HepG2 (cell line): ENCODE results near the gene ATRNL1. TPM values are rescaled to one million over a fixed set of nuclear protein-coding genes. Genes with fewer than 3 reads are reported as not detected.

ENCODE experiments used
- ATAC-seq: fragments of 200-7000 bp; cut with Tn5 transposase; 3 replicates; pipeline ENCODE4 v1.9.1; 2020; ENCODE audit warnings: mild to moderate bottlenecking, moderate library complexity
- BruUV-seq: library from RNA; stranded (reverse); fragments of 400-500 nt; replicated peaks from 2 replicates; lab custom pipeline; 2021; lab: Mats Ljungman, UMichigan
- CTCF ChIA-PET: fragments of 300-600 bp; formaldehyde crosslinking; extraction: SDS; loops from one replicate; lab custom pipeline; 2021; ENCODE audit warnings: low total read pairs, inconsistent platforms, low intra/inter-chr PET ratio; lab: Yijun Ruan, JAX
- POLR2A ChIA-PET: fragments of 350-600 bp; sonication (Branson Sonifier 250); formaldehyde crosslinking; loops from one replicate; lab custom pipeline; 2020; ENCODE audit warnings: antibody characterized with exemption, inconsistent platforms; lab: Yijun Ruan, JAX
- DNase-seq: peaks from one replicate; pipeline ENCODE4 v3.0.0-alpha.2; 2015; ENCODE audit warnings: low spot score
- FAIRE-seq: peaks from 3 replicates; lab custom pipeline; 2011; peaks lifted over from hg19 to GRCh38; lab: Jason Lieb, UNC
- H2AFZ ChIP-seq: one replicate; pipeline ENCODE4 v1.6.1; 2011; ENCODE audit warnings: low read length, inconsistent platforms
- H3K27ac ChIP-seq: fragments of 300-600 bp; 3 replicates; pipeline ENCODE4 v1.8.0; 2011; ENCODE audit warnings: mixed run types, mild to moderate bottlenecking, mixed read lengths, low read length, inconsistent platforms; ENCODE audit not compliant: insufficient read depth; ENCODE audit errors: extremely low read length
- H3K27me3 ChIP-seq, 2 experiments: fragments of 200-600 bp in 1 of 2; 2 replicates in 1 of 2; 3 replicates in 1 of 2; pipeline versions ENCODE4 v1.6.0 to v1.8.0; 2011; ENCODE audit warnings: low read length in 2 of 2, mild to moderate bottlenecking in 2 of 2, moderate library complexity in 2 of 2, inconsistent platforms in 1 of 2; ENCODE audit not compliant: insufficient read depth in 2 of 2, control insufficient read depth in 1 of 2
- H3K36me3 ChIP-seq, 2 experiments: fragments of 200-600 bp in 1 of 2; replicated peaks in 1 of 2; 2 replicates in 1 of 2; 3 replicates in 1 of 2; pipeline versions ENCODE4 v1.5.1 to v1.8.0; 2011; ENCODE audit warnings: low read length in 2 of 2, inconsistent platforms in 1 of 2; ENCODE audit not compliant: insufficient read depth in 2 of 2, control insufficient read depth in 1 of 2
- H3K4me1 ChIP-seq: 2 replicates; pipeline ENCODE4 v1.5.1; 2012; ENCODE audit warnings: low read length, inconsistent platforms; ENCODE audit not compliant: insufficient read depth
- H3K4me2 ChIP-seq: 2 replicates; pipeline ENCODE4 v1.6.0; 2011; ENCODE audit warnings: low read depth, low read length, inconsistent platforms
- H3K4me3 ChIP-seq, 3 experiments: fragments of 200-600 bp in 1 of 3; sonication (generic), shearing (Covaris generic) in 1 of 3; replicated peaks in 1 of 3; 2 replicates each; pipeline ENCODE4 v1.5.1; 2011 to 2016; ENCODE audit warnings: low read length in 3 of 3, inconsistent platforms in 2 of 3, low read depth in 2 of 3, mild to moderate bottlenecking in 2 of 3, control low read depth in 1 of 3, mixed read lengths in 1 of 3; ENCODE audit not compliant: insufficient read depth in 1 of 3
- H3K79me2 ChIP-seq: one replicate; pipeline ENCODE4 v1.6.1; 2011; ENCODE audit warnings: low read length, inconsistent platforms; ENCODE audit not compliant: insufficient read depth
- H3K9ac ChIP-seq: 2 replicates; pipeline ENCODE4 v1.6.0; 2011; ENCODE audit warnings: mild to moderate bottlenecking, low read depth, low read length, inconsistent platforms; ENCODE audit not compliant: insufficient read depth
- H3K9me3 ChIP-seq: 2 replicates; pipeline ENCODE4 v1.5.1; 2012; ENCODE audit warnings: mild to moderate bottlenecking, low read length
- H4K20me1 ChIP-seq: 2 replicates; pipeline ENCODE4 v1.6.0; 2011; ENCODE audit warnings: inconsistent platforms, mild to moderate bottlenecking, low read length, moderate library complexity; ENCODE audit not compliant: insufficient read depth
- HOXD1 ChIP-seq: sonication (generic); formaldehyde crosslinking; IDR thresholded peaks from 2 replicates; pipeline ENCODE4 v1.5.0; 2020; ENCODE audit warnings: missing genetic modification reagents
- KDM5B ChIP-seq: sonication (generic); formaldehyde crosslinking; IDR thresholded peaks from 2 replicates; pipeline ENCODE4 v1.4.0; 2020; ENCODE audit warnings: missing genetic modification reagents, mild to moderate bottlenecking, borderline replicate concordance
- LCORL ChIP-seq, 2 experiments: fragments of 450-650 bp in 1 of 2; sonication (generic) in 1 of 2; formaldehyde crosslinking in 1 of 2; IDR thresholded peaks; 2 replicates each; pipeline versions ENCODE4 v1.5.0 to v1.6.1; 2017 to 2020; ENCODE audit warnings: antibody characterized with exemption in 1 of 2, missing genetic modification reagents in 1 of 2
- MYNN ChIP-seq: sonication (generic); formaldehyde crosslinking; IDR thresholded peaks from 2 replicates; pipeline ENCODE4 v1.4.0; 2020; ENCODE audit warnings: mild to moderate bottlenecking, low read depth, missing genetic modification reagents
- SIX4 ChIP-seq: sonication (generic); formaldehyde crosslinking; IDR thresholded peaks from 2 replicates; pipeline ENCODE4 v1.4.0; 2020; ENCODE audit warnings: missing genetic modification reagents
- SMARCE1 ChIP-seq: fragments of 450-650 bp; IDR thresholded peaks from 2 replicates; pipeline ENCODE4 v1.6.1; 2017; ENCODE audit warnings: borderline replicate concordance
- SP1 ChIP-seq, 2 experiments: fragments of 450-650 bp in 1 of 2; sonication (generic) in 1 of 2; formaldehyde crosslinking in 1 of 2; IDR thresholded peaks; 2 replicates each; pipeline versions ENCODE4 v1.4.0 to v1.6.1; 2016 to 2020; ENCODE audit warnings: missing genetic modification reagents in 1 of 2
- TEAD3 ChIP-seq: optimal IDR thresholded peaks from 2 replicates; pipeline ENCODE3; 2016; ENCODE audit warnings: borderline replicate concordance
- TGIF2 ChIP-seq: IDR thresholded peaks from 2 replicates; pipeline ENCODE4 v1.6.1; 2016; ENCODE audit warnings: control low read depth, missing compliant biosample characterization
- U2AF2 ChIP-seq: fragments of 200-400 bp; formaldehyde crosslinking; IDR thresholded peaks from 2 replicates; pipeline ENCODE4 v1.6.1; 2017; ENCODE audit warnings: low read depth, mild to moderate bottlenecking, low read length
- ZNF224 ChIP-seq: sonication (generic); formaldehyde crosslinking; IDR thresholded peaks from 2 replicates; pipeline ENCODE4 v1.5.0; 2020; ENCODE audit warnings: mild to moderate bottlenecking, missing genetic modification reagents
- ZNF572 ChIP-seq: sonication (generic); formaldehyde crosslinking; IDR thresholded peaks from 2 replicates; pipeline ENCODE4 v1.5.1; 2020; ENCODE audit warnings: mild to moderate bottlenecking, missing genetic modification reagents
- WGBS: methylation state at CpG from one replicate; pipeline ENCODE4 v1.1.6; 2017; ENCODE audit warnings: low lambda C conversion rate; 5-methylcytosine and 5-hydroxymethylcytosine counted together
- in situ Hi-C: cut with HindIII; loops from 2 replicates; pipeline ENCODE4 v1.10.0; 2017; ENCODE audit warnings: low pct_unique_long_range_greater_than_20kb; ENCODE audit not compliant: extremely low pct_ligation_motif_present
- intact Hi-C: fragments of 100-400 bp; cut with micrococcal nuclease; formaldehyde crosslinking; loops from one replicate; pipeline ENCODE4 v1.10.0; 2022; ENCODE audit not compliant: unreplicated experiment
- polyA plus RNA-seq, 8 experiments: library from polyadenylated mRNA; depleted of rRNA in 3 of 8; stranded (reverse) in 7 of 8; unstranded in 1 of 8; fragments of >200 nt; fragmentation: Illumina TruSeq in 4 of 8; extraction: Trizol in 4 of 8; gene quantifications; 2 replicates each; pipeline versions ENCODE4 v1.2.1 to v1.2.3, GENCODE V29; 2011 to 2016; ENCODE audit warnings: low read depth in 4 of 8, missing spikeins in 1 of 8, mixed read lengths in 1 of 8; ENCODE audit not compliant: insufficient read depth in 1 of 8
- total RNA-seq, 5 experiments: library from RNA; depleted of rRNA; stranded (reverse); fragments of >200 nt; fragmentation: Illumina TruSeq; extraction: Trizol; gene quantifications; 2 replicates each; pipeline ENCODE4 v1.2.3, GENCODE V29; 2016; ENCODE audit warnings: low read depth in 1 of 5
- TF ChIP-seq, protein P1 (sequence below): sonication (generic); formaldehyde crosslinking; IDR thresholded peaks from 2 replicates; pipeline ENCODE4 v1.4.0; 2020; ENCODE audit warnings: missing genetic modification reagents
- TF ChIP-seq, protein P2 (sequence below): IDR thresholded peaks from 2 replicates; pipeline ENCODE4 v1.6.1; 2016; ENCODE audit warnings: low read depth
- TF ChIP-seq, protein P3 (sequence below): sonication (generic); formaldehyde crosslinking; IDR thresholded peaks from 2 replicates; pipeline ENCODE4 v1.9.0; 2021; ENCODE audit warnings: missing genetic modification reagents, borderline replicate concordance

Gene ATRNL1
- total and polyA plus RNA-seq, 2 of the 13 experiments (the other 11 are each of a cell fraction or from before 2014, with no cell fraction given) = 0.04 TPM; not detected in 1

DNA sequence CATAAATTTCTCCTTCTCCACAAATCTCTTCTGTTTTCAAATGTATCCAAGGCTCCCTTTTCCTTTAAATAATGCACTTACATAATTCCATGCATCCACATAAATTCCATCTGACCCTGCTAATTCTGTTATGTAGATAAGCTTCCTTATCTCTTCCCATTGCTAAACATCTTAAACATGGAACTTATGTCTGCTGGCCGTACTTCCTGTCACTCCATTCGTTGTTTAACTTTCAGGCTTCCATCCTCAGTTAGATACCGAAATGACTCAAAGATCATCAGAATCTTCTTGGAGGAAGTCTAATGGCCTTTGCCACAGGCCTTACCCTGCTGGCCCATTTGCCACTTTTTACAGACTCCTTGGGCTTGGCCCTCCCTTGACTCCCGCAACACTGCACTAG lies 848.9 kb downstream of the ATRNL1 start:
- Histone ChIP-seq H3K9me3 (no peaks in the 10 kb centered on the region), H4K20me1 (no peaks in the 10 kb centered on the region), H3K4me1 (no peaks in the 10 kb centered on the region), H3K36me3 (no peaks in the 10 kb centered on the region), H3K4me3 (no peak overlapping the region), H3K27me3 (no peaks in the 10 kb centered on the region), H3K9ac (no peak overlapping the region), H2AFZ (no peak overlapping the region), H3K4me2 (no peak overlapping the region), H3K79me2 (no peaks in the 10 kb centered on the region), H3K27ac (no peak overlapping the region)
- TF ChIP-seq SIX4 (CRISPR knock-in tag) (no peak), MYNN (no peak), SP1 (IDR thresholded peaks at IDR 0.05) (no peak), SP1 (CRISPR knock-in tag; IDR thresholded peaks at IDR 0.05) (no peak)
- CTCF ChIA-PET = no interaction called here
- BruUV-seq = no TSS peak
- FAIRE-seq = no peak
- no peak for ATAC-seq
- in situ Hi-C loops = no loop called here
- intact Hi-C loops = no loop called here
- POLR2A ChIA-PET = no interaction called here
- 43% methylated on average over 4 of the region's 4 CpGs for WGBS
- DNase-seq = no peak

DNA sequence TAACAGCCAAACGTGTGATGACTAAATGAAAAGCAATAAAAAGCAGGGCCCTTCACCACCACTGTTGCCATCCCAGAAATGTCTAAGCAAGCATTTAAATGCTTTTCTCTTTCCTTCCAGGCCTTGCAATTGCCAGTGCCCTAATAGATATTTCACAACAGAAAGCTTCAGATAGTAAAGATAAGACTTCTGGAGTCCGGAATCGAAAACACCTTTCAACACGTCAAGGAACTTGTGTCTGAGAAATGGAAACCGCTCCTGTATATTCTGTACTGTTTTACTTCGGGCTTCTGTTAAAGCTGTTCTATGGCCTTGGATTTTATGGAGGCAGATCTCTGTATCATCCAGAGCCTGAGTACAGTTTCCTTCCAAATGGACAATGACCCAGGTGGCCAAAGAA lies 851.4 kb downstream of the ATRNL1 start:
- Histone ChIP-seq H3K4me1 (no peaks in the 10 kb centered on the region), H3K27ac (no peak overlapping the region), H3K27me3 (no peaks in the 10 kb centered on the region), H3K36me3 (no peaks in the 10 kb centered on the region), H3K4me3 (no peak overlapping the region), H3K9ac (no peak overlapping the region), H4K20me1 (no peaks in the 10 kb centered on the region), H3K79me2 (no peaks in the 10 kb centered on the region), H3K9me3 (no peaks in the 10 kb centered on the region), H3K4me2 (no peak overlapping the region), H2AFZ (no peak overlapping the region)
- DNase-seq = no peak
- POLR2A ChIA-PET = no interaction called here
- intact Hi-C loops (no loop called here), in situ Hi-C loops (no loop called here)
- WGBS = 58% methylated on average over 6 of the region's 6 CpGs
- CTCF ChIA-PET = no interaction called here
- no peak for FAIRE-seq
- no TSS peak for BruUV-seq
- ATAC-seq = no peak
- TF ChIP-seq U2AF2 = no peak
- TF ChIP-seq, protein P1, sequence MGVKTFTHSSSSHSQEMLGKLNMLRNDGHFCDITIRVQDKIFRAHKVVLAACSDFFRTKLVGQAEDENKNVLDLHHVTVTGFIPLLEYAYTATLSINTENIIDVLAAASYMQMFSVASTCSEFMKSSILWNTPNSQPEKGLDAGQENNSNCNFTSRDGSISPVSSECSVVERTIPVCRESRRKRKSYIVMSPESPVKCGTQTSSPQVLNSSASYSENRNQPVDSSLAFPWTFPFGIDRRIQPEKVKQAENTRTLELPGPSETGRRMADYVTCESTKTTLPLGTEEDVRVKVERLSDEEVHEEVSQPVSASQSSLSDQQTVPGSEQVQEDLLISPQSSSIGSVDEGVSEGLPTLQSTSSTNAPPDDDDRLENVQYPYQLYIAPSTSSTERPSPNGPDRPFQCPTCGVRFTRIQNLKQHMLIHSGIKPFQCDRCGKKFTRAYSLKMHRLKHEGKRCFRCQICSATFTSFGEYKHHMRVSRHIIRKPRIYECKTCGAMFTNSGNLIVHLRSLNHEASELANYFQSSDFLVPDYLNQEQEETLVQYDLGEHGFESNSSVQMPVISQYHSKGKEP (CRISPR knock-in tag) = no peak
- TF ChIP-seq ZNF224 (CRISPR knock-in tag) = no peak
- no peak for TF ChIP-seq ZNF572 (CRISPR knock-in tag)
- TF ChIP-seq SMARCE1 = no peak
- TF ChIP-seq TEAD3 (CRISPR knock-in tag) = no peak
- TF ChIP-seq, protein P2, sequence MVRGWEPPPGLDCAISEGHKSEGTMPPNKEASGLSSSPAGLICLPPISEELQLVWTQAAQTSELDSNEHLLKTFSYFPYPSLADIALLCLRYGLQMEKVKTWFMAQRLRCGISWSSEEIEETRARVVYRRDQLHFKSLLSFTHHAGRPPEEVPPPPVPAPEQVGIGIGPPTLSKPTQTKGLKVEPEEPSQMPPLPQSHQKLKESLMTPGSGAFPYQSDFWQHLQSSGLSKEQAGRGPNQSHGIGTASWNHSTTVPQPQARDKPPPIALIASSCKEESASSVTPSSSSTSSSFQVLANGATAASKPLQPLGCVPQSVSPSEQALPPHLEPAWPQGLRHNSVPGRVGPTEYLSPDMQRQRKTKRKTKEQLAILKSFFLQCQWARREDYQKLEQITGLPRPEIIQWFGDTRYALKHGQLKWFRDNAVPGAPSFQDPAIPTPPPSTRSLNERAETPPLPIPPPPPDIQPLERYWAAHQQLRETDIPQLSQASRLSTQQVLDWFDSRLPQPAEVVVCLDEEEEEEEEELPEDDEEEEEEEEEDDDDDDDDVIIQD (CRISPR knock-in tag) = no peak
- no peak for TF ChIP-seq LCORL (IDR thresholded peaks at IDR 0.05)
- no peak for TF ChIP-seq LCORL (CRISPR knock-in tag; IDR thresholded peaks at IDR 0.05)
- TF ChIP-seq, protein P3, sequence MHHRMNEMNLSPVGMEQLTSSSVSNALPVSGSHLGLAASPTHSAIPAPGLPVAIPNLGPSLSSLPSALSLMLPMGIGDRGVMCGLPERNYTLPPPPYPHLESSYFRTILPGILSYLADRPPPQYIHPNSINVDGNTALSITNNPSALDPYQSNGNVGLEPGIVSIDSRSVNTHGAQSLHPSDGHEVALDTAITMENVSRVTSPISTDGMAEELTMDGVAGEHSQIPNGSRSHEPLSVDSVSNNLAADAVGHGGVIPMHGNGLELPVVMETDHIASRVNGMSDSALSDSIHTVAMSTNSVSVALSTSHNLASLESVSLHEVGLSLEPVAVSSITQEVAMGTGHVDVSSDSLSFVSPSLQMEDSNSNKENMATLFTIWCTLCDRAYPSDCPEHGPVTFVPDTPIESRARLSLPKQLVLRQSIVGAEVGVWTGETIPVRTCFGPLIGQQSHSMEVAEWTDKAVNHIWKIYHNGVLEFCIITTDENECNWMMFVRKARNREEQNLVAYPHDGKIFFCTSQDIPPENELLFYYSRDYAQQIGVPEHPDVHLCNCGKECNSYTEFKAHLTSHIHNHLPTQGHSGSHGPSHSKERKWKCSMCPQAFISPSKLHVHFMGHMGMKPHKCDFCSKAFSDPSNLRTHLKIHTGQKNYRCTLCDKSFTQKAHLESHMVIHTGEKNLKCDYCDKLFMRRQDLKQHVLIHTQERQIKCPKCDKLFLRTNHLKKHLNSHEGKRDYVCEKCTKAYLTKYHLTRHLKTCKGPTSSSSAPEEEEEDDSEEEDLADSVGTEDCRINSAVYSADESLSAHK (CRISPR knock-in tag) = no peak
- no peak for TF ChIP-seq KDM5B (CRISPR knock-in tag)
- TF ChIP-seq HOXD1 = no peak
- no peak for TF ChIP-seq TGIF2 (CRISPR knock-in tag)
